Measurements from ENCODE around the gene BCOR.

BCOR gene

DNA sequence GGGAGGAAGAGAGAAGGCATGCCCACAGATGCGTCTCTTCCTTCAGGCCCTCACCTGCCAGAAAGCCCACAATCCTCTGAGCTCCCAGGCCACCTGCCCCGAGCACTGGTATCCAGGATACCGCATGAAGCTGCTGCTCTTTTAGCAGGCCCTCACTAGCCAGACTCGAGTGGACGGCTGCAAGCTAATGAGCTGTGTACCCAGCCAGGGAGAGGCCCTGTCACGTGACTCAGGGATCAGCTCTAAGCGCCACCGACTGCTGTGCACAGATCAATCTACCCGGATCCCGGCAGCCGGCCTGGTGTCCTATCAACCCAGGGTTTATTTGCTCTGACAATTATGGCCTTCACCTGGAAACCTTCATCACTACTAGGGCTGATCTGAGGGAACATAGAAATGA lies 39.0 kb downstream of the BCOR start:
- TF ChIP-seq, protein P1, sequence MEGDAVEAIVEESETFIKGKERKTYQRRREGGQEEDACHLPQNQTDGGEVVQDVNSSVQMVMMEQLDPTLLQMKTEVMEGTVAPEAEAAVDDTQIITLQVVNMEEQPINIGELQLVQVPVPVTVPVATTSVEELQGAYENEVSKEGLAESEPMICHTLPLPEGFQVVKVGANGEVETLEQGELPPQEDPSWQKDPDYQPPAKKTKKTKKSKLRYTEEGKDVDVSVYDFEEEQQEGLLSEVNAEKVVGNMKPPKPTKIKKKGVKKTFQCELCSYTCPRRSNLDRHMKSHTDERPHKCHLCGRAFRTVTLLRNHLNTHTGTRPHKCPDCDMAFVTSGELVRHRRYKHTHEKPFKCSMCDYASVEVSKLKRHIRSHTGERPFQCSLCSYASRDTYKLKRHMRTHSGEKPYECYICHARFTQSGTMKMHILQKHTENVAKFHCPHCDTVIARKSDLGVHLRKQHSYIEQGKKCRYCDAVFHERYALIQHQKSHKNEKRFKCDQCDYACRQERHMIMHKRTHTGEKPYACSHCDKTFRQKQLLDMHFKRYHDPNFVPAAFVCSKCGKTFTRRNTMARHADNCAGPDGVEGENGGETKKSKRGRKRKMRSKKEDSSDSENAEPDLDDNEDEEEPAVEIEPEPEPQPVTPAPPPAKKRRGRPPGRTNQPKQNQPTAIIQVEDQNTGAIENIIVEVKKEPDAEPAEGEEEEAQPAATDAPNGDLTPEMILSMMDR (IDR thresholded peaks at IDR 0.05; ENCODE audit: low read depth, low read length): no peak
- in situ Hi-C loops (cut with HindIII; ENCODE audit: low sequenced_read_pairs): no loop called here
- DNase-seq (ENCODE audit: low read depth, low spot score): no peak
- no peak overlapping the region for H3K4me3 ChIP-seq (ENCODE audit: low read depth, low read length)

DNA sequence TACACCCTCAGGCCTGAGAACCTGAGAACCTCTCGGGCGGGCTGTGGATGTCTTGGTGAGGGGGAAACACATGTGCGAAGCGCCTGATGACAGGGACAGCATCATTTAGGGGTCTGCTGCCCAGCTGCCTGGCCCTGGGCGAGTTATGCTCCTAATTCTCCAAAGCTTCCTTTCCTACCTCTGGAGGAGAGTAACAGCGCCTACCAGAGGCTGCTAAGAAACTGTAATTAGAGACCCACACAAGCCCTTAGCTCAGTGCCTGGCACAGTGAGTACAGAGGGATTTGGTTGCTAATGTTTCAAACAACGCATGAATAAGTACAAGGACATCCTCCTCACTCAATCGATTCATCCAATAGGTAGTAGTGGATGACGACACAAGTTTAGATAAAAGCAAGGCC lies 40.4 kb downstream of the BCOR start:
- no peak overlapping the region for H3K4me3 ChIP-seq (ENCODE audit: low read depth, low read length)
- DNase-seq (ENCODE audit: low read depth, low spot score): no peak
- TF ChIP-seq, protein P1 (IDR thresholded peaks at IDR 0.05; ENCODE audit: low read depth, low read length): no peak
- in situ Hi-C loops (cut with HindIII; ENCODE audit: low sequenced_read_pairs): no loop called here

DNA sequence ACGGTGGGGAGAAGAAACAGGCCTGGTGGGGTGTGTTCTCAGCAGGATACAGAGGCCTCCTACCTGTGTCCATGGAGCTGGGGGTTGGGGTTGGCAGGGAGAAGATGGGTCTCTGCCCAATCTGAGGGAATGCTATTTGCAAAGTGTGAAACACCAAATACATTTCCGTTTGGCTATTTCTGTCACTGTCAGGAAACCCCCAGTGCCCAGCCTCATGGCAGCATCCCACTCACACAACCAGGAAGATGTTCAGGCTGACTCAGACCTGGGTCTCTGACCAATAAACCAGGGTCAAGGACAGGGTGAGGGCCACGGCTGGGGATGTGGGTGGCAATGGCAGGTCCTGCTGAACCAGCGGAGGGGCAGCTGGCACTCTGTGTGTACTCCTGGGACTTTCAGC lies 41.3 kb downstream of the BCOR start:
- in situ Hi-C loops (cut with HindIII; ENCODE audit: low sequenced_read_pairs): no loop called here
- DNase-seq (ENCODE audit: low read depth, low spot score): no peak
- H3K4me3 ChIP-seq (ENCODE audit: low read depth, low read length): no peak overlapping the region
- TF ChIP-seq, protein P1 (IDR thresholded peaks at IDR 0.05; ENCODE audit: low read depth, low read length): no peak

DNA sequence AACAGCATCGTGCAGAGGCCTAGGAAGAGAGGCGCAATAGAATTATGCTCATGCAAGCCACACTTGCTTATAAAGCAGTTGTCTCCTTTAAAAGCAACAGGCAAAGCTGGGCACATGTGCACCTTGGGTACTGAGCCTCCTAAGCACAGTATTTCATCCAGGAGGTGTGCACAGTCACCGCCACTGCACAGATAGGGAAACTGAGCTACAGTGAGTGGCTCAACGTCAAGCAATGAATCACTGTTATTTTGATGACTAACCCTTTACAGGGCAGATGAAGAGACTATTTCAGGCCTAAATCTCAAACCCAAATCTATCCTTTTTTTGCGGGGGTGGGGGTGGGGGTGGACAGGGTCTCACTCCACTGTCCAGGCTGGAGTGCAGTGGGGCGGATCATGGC lies 42.3 kb downstream of the BCOR start:
- TF ChIP-seq, protein P1 (IDR thresholded peaks at IDR 0.05; ENCODE audit: low read depth, low read length): no peak
- DNase-seq (ENCODE audit: low read depth, low spot score): no peak
- H3K4me3 ChIP-seq (ENCODE audit: low read depth, low read length): no peak overlapping the region
- in situ Hi-C loops (cut with HindIII; ENCODE audit: low sequenced_read_pairs): no loop called here

DNA sequence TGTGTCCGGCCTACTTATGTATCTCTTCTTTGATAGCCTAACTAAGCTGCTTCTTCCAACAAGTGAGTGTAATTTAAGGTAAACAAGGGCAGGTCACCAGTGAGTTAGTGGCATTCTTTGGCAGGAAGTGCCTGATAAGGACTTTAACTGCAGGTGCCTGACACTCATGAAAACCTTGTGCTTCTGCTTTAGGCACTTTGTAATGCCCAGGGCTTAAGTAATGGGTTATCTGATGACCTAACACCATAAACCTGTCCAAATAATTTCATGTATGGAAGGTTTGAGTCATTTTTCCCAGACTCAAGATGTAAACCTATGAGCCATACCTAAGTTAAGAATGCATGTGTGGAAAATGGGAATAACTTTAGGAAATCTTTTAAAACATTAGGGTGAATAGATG lies 43.0 kb downstream of the BCOR start:
- in situ Hi-C loops (cut with HindIII; ENCODE audit: low sequenced_read_pairs): no loop called here
- TF ChIP-seq, protein P1 (IDR thresholded peaks at IDR 0.05; ENCODE audit: low read depth, low read length): no peak

DNA sequence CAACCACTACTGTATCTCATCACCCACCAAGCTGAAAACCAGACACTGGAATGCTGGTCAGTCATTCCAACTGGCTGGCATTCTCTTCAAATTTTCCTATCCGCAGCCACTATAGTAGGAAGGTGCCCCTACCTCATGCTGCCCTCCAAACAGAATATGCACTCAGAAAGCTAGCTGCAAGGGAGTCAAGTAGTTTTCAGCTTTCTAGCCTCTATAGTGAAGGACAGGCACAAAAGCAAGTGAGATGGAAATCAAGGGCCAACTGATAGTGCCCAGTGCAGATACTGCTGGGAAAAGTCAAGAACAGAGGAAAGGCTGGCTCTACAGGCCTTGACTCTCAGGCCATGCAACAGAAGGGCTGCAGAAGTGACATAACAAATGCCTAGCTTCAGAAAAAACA lies 47.2 kb downstream of the BCOR start:
- H3K4me3 ChIP-seq (ENCODE audit: low read depth, low read length): no peak overlapping the region
- TF ChIP-seq, protein P1 (IDR thresholded peaks at IDR 0.05; ENCODE audit: low read depth, low read length): no peak
- in situ Hi-C loops (cut with HindIII; ENCODE audit: low sequenced_read_pairs): no loop called here
- DNase-seq (ENCODE audit: low read depth, low spot score): no peak

More for the DNA sequence above, 43.0 kb downstream of the BCOR start:
- no peak overlapping the region for H3K4me3 ChIP-seq (ENCODE audit: low read depth, low read length)
- no peak for DNase-seq (ENCODE audit: low read depth, low spot score)

DNA sequence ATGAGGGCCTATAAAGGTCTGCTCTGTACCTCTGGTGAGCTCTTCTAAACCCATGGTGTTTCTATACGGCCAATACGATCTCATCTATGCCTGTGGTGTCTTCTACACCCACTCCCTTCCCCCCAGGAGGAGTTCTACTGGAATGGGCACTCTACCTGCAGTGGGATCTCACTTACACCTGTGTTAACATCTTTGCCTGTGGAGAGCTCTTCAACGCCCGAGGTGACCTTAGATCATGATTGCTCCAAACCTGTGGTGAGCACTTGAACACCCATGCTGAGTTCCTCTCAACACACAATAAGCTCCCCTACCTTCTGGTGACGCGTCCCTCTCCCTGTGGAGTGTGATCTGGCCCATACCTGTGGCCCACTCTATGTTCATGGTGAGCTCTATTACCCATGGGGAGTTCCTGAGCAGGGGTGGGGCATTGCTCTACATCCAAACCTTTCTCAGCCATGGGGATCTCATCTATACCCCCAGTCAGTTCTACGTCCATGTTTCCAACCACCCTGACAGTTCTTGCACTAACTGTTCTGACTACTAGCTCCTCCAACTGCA lies 48.6 kb downstream of the BCOR start:
- TF ChIP-seq, protein P1 (IDR thresholded peaks at IDR 0.05; ENCODE audit: low read depth, low read length): no peak
- no peak for DNase-seq (ENCODE audit: low read depth, low spot score)
- in situ Hi-C loops (cut with HindIII; ENCODE audit: low sequenced_read_pairs): no loop called here
- no peak overlapping the region for H3K4me3 ChIP-seq (ENCODE audit: low read depth, low read length)

Measured in astrocyte of the spinal cord (primary cell).